Activated CD4-positive, CD25-positive, alpha-beta regulatory T cell treated with anti-CD3 and anti-CD28 coated beads, Interleukin-2, amount 50 U/mL, for 16 hours (primary cell): ENCODE results near the gene RBMX2.
A peak's percentile ranks its signal among the peaks of the same experiment; 100 is the strongest.
"Not testable (repeated sequence)": the region's sequence is repeated elsewhere in the genome, so short reads cannot be mapped to it uniquely, and the experiment has no call there.

Experiments used
- DNase-seq: peaks from one replicate; pipeline ENCODE4 v3.0.0-alpha.2; 2020; ENCODE audit warnings: low read depth, low spot score

The RBMX2 gene, protein sequence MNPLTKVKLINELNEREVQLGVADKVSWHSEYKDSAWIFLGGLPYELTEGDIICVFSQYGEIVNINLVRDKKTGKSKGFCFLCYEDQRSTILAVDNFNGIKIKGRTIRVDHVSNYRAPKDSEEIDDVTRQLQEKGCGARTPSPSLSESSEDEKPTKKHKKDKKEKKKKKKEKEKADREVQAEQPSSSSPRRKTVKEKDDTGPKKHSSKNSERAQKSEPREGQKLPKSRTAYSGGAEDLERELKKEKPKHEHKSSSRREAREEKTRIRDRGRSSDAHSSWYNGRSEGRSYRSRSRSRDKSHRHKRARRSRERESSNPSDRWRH

DNA sequence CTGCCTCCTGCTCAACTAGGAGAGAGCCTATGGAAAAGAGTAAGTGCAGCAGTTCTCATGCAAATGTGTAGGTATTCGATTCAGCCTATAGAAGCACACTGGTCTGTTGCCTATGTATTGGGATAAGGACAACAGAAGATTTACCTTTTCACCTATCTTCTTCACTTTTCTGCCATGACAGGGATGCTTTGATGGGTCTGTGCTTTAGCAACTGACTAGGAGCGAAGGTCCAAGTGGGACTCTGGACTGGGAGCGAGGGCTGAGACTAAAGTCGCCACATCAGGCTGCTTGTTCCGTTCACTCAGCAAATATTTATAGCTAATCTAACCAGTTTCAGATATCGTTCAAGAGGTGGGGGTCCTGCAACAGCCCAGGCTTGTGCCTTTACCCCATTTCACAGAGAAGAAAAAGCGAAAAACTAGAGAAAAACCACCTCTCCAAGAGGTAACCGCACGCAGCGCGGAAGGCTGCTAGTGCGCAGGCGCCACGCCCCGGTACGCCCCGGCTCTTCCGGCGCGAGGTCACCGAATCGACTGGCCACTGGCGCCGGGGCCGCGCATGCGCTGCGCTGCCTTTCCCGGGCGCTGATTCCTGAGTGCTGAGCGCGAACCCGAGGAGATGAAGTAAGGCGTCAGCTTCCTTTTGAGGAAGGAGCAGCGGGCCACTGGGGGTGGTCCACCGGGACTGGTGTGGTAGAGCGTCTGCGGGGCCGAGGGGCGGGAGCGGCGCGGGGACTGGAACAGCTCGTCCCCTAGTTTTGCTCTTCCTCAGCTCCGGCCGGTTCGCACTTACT lies at the start of gene RBMX2:
Gene RBMX2 (plus strand): TSS at position 573 of the 793 bp plus-strand sequence. CDS start 46 bp downstream, at position 619.
- peak; percentile 33 for DNase-seq

DNA sequence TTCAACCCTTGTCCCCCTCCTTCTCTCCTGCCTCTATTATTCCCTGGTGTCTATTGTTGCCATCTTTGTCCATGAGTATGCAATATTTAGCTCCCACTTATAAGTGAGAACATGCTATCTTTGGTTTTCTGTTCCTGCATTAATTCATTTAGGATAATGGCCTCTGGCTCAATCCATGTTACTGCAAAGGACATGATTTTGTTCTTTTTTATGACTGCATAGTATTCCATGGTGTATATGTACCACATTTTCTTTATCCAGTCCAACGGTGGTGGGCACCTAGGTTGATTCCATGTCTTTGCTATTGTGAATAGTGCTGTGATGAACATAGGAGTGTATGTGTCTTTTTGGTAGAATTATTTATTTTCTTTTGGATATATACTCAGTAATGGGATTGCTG lies 49.7 kb upstream of the RBMX2 start:
- DNase-seq: not testable (repeated sequence)

DNA sequence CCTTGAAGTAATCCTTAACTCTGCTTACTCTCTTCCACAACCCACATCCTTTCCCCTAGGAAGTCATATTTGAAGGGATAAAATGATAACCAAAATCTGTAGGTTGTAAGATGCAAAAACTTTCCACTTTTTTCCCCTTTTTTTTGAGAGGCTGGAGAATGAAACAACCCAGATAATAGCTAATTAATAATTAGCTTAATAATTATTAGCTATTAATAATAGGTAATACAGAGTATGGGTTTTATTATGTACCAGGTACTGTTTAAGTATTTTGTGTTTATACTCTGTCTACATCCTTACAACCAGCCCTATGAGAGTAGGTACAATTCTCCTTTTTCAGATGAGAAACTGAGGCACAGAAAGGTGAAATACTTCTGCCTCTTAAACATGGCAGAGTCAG lies 25.7 kb upstream of the RBMX2 start:
- DNase-seq: no peak

DNA sequence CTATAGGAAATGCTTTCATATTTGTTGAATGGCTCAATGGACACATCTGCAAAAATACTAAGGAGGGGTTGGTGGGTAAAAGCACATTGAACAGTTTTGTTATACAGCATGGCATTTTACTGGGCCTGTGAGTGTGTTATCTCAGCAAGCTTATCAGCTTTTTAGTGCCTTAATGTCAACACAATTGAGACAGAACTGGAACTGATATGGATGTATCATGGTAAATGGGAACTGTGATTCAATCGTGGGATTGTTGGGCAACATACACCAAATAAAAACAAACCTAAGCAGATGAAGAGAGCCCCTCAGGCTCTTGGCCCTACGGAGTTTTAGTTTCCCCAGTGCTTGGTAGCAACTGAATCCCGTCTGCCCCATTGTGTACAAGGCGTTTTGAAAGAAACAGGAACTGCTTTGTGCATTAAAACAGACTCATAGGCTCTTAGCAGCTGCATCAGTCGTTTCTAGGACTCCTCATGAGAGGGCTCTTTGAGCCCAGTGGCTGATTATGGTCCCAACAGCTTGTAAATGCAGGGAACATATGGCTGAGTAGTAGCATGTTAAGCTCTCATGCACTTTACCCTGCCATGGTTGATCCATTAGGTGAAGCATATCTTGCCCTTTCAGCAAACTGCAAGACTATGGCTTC lies 23.6 kb upstream of the RBMX2 start:
- no peak for DNase-seq

DNA sequence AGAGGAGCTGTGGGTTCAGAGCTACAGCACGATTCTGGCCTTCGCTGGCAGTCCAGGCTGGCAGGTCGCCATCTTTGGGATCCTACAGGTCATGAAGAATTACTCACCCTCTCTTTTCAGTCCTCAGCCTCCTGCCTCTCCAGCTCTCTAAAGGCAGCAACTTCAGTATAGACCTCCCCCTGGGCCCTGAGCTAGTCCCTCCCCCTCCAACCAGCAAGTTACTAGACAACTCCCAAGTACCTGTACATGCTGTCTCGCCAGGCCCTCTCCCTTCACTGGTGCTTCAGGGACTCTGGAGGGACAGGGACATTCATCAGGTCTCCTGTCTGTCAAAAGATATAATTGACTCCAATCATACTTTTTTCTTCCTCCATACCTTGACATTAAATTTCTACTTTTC lies 16.3 kb upstream of the RBMX2 start, which contains the start of gene GPR119:
Gene GPR119 (minus strand): TSS at position 155 of the 400 bp plus-strand sequence. CDS start 227 bp downstream, outside the sequence.
- DNase-seq: no peak

DNA sequence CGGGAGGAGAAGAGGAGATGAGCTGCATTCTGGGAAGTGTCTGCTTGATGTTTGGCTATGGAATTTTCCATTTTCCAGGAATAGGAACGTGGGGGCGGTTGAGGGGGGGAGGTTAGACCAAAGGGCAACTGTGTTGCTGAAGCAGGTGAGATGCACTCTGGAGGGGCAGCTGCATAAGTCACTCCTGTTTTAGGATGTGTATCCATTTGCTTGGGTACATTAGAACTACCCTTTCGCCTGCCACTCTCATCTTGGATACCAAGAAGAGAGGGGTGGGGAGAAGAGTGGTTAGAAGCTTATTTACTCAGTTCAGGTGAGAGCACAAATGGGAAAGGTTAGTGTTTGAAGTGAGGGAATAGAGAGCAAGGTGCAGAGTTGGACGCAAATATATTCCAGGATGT lies 15.4 kb upstream of the RBMX2 start:
- DNase-seq: no peak

DNA sequence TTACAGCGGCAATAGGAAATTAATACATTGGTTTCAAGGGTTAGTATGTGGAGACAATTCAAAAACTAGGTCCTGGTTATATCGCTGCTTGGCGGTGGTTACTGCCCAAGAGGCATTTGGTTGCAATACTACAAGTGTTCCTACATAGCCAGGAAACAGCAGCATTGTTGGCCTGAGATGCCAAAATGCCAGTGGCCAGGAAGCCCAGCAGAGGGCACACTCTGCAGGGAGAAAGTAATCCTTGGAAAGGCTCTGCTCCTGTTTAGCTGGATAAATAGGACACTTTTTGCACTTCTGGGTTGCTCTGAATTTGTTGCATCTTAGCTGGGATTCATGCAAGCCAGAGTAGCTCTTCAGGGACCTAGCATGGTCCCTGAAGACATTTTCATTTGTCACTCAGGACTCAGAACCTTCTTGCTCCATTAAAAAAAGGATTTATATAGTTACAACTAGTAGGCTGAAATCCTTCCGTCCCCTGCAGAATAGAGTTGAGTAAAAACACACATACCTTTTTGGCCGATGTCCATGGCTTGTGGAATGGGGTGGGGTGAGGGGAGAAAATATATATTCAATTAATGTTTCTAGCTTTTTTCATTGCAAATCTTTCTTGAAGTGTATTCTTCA lies 8.2 kb upstream of the RBMX2 start:
- no peak for DNase-seq

DNA sequence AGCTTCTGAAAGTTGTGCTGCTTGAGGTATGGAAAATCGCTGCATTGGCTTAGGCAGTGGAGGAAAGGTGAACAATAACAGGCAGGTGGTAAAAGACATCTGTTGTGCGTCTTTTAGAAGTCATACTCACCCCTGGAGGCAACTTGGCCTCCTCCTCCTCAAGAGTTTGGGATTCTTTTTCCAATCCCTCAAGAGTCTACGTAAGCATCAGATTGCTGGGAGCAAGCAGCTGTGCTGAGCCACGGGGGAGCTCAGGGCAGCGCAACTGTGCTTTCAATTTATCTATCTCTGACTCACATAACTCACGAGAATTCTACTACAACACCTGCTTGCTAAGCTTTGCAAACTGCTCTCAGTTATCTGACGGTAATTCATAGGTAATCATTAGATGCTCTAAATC lies 6.4 kb upstream of the RBMX2 start:
- DNase-seq: no peak

DNA sequence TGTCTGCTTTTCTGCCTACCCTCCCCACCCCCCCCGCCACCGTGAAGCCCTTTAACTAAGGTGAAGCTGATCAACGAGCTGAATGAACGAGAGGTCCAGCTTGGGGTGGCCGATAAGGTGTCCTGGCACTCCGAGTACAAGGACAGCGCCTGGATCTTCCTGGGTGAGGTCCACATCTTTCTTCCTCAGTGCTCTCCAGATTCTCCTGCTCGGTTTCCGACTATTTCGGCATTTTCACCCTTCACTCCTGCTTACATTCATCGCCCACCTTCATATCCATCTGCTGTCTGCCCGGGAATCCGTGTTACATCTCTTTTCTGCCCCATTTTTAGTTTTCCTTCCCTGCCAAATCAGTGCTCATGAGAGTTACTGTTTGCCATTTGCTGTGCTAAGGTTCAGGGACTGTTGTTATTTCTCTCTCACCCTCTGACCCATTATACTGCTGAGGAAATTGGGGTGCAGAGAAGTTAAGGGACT lies 459 bp downstream of the RBMX2 start:
- no peak for DNase-seq

DNA sequence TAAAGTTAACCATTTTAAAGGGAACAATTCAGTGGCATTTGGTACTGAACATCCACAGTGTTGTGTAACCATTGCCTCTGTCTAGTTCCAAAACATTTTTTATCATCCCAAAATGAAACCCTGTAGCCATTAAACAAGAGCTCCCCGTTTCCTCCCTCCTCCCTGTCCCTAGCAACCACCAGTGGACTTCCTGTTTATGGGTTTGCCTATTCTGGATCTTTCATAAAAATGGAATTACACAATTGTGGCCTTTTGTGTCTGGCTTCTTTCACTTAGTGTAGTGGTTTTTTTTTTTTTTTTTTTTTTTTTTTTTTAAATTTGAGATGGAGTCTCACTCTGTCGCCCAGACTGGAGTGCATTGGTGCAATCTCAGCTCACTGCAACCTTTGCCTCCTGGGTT lies 11.6 kb downstream of the RBMX2 start:
- no peak for DNase-seq

DNA sequence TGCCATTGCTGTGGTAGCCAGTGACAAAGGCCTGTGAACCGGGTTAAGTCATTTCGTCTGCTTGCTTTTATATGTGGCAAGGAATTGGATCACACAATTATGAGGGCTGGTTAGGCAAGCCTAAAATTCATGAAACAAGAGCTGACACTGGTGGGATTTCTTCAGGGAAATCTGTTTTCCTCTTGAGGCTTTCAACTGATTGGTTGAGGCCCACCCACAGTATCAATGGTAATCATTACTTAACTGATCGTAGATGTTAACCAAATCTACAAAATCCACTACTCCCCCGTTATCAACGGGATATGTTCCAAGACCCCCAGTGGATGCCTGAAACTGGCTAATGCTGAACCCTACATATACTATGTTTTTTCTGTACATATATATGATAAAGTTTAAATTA lies 13.0 kb downstream of the RBMX2 start:
- no peak for DNase-seq

DNA sequence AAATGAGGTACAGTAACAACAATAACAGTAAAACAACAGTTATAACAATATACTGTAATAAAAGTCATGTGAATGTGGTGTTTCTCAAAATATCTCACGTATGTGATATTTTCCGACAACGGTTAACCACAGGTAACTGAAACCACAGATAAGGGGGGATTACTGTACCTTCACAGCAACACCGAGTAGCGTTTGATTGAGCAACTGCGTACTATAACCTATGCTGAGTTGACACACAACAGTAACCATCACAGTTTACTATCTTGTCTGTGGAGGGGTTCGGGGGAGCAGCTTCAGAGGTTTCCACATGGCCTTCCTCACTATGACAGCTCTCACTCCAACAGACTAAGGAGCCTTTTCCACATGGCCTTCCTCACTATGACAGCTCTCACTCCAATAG lies 13.4 kb downstream of the RBMX2 start:
- DNase-seq: no peak

DNA sequence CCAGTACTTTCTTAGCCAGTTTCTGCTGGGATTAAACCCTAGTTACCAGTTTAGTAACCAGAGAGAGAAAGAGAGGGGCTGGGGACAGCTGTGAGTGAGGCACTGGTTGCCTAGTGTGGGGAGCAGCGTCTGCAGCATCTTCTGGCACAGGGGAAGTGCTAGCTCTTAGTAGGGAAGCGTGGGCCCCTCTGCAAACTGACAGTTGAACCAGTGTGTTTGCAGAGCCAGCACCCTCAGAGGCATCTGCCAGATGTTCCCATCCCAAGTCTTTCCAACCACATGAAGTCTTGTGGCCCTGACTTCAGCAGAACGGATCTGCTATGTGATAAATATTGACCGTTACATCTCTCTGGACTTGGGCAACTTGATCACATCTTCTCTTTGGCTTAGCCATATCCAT lies 15.0 kb downstream of the RBMX2 start:
- DNase-seq: no peak

DNA sequence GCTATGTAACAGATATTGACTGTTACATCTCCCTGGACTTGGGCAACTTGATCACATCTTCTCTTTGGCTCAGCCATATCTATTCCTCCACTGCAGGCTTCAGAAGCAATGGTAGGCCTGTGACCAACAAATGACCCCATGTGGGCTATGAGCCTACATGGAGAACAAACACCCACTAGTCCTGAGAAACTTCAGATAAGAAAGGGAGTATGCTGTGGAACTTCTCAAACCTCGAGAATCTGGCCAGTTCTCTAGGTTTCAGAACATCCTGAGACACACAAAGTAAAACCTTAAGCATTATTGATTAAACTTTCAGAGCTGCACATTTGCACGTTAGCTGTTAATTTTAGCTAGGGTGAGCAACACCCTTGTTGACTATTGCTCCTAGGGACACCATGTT lies 16.3 kb downstream of the RBMX2 start:
- no peak for DNase-seq

DNA sequence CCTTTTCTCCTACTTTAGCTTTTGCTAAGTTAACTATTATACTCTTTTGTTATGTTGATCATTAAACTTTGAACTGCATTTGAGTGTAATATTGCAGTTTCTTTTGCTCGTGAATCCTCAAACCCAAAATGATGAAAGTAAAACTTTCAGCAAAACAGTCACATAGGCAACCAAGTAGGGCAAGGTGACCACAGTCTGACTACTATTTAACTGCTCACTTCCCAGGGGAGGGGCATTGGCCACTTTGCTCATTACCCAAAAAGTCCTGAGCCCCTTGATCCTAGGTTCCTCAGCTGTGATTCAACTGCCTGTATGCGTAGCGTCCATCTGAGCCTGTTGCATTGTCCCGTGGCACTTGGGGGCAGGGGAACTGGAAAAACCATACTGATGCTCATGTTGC lies 17.0 kb downstream of the RBMX2 start:
- DNase-seq: no peak

DNA sequence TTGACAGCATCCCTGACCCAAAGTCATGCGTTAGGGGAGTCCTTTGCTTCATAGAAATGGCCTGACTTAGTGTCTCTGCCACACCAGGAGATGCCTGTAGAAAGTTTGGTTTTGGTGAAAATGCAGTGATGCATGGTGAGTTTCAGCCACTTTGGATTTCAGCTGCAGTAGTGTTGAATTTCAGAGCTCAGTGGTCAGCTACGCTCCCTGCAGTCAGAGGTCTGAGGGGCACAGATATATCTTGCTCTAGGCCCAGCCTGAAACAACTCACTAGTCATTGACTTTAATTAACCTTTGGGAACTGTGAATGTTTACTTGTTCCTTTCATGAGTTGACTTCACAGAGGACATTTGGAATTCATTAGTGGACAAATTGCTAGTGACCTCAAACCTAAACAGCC lies 17.5 kb downstream of the RBMX2 start:
- DNase-seq: no peak

DNA sequence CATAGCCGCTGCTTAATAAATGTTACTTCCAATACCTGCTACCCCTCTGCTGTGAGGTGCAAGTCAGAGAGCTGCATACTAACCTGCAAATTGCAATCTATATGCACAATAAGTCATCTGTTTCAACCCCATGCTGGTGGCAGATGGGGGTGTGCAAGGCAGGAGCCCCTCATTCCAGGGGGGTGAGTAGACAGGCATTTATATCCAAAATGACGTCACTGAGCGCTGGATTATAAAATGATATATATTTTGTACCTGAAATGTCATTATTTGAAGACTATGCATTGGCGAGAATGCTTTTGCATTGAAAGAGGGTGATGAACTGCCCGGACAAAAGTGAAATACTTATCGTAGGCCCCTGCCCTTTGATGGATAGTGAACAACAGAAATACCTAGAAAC lies 24.7 kb downstream of the RBMX2 start:
- no peak for DNase-seq

DNA sequence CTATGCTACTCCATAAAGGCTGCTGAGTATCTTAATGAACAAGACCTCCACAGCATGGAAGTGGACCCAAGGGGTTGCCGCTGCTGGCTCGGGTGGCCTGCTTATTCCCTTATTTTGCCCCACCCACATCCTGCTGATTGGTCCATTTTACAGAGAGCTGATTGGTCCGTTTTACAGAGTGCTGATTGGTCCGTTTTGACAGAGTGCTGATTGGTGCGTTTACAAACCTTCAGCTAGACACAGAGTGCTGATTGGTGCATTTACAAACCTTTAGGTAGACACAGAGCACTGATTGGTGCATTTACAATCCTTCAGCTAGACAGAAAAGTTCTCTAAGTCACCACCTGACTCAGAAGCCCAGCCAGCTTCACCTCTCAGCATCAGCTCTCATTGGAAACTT lies 27.4 kb downstream of the RBMX2 start:
- DNase-seq: not testable (repeated sequence)

DNA sequence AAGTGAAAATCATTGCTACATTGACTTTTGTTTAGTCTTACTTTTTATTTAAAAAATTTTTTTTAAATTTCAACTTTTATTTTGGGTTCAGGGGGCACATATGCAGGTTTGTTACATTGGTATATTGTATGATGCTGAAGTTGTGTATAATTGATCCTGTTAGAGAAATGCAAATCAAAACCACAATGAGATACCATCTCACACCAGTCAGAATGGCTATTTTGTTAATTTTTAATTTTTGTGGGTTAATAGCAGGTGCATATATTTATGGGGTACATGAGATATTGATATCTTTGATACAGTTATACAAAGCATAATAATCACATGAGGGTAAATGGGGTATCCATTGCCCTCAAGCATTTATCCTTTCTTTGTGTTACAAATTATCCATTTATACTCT lies 34.1 kb downstream of the RBMX2 start:
- no peak for DNase-seq

DNA sequence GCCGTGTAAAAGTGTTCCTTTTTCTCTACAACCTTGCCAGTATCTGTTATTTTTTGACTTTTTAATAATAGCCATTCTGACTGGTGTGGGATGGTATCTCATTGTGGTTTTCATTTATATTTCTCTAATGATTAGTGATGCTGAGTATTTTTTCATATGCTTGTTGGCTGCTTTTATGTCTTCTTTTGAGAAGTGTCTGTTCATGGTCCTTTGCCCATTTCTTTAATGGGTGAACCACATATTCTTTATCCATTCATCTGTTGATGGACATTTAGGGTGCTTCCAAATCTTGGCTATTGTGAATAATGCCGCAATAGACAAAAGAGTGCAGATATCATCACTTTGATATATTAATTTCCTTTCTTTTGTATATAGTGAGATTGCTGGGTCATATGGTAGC lies 36.2 kb downstream of the RBMX2 start:
- DNase-seq: not testable (repeated sequence)

DNA sequence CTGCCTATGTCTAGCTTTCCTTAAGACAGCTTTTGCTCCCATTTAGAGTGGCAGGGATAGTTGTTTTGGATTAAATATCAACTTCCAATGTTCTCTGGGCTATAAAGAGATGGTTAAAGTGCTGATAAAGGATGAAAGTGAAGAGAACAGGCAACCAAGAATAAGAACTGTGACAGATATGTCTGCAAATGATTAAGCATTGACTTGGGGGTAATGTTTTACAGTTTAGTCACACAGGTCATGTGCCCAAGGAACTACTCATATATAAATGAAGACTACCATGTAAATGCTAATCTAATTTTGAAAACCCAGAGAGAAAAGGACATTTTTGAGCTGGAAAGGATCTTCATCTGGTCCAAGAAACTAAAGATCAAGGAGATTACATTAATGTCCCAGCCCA lies 42.1 kb downstream of the RBMX2 start:
- DNase-seq: no peak
